ENCODE data around the gene ADRA1B.

Gene ADRA1B

DNA sequence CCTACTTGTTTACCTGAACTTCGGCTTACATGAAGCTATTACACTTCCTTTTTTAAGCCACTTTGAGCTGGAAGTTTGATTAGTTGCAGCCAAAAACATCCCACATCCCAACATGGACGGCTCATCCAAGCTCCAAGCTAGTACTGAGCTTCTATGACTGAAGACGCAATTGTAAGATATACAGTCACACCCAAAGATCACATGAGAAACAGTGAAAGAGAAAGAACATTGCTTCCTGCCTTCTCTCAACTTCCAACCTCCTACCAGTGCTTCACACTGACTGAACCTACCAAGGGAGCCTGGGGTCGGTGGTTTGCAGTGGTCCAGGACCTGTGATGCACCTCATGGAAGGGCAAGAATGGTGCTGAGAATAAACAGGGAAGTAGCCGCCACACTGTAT, 27.4 kb upstream of the ADRA1B start:
- TF ChIP-seq, protein P1, sequence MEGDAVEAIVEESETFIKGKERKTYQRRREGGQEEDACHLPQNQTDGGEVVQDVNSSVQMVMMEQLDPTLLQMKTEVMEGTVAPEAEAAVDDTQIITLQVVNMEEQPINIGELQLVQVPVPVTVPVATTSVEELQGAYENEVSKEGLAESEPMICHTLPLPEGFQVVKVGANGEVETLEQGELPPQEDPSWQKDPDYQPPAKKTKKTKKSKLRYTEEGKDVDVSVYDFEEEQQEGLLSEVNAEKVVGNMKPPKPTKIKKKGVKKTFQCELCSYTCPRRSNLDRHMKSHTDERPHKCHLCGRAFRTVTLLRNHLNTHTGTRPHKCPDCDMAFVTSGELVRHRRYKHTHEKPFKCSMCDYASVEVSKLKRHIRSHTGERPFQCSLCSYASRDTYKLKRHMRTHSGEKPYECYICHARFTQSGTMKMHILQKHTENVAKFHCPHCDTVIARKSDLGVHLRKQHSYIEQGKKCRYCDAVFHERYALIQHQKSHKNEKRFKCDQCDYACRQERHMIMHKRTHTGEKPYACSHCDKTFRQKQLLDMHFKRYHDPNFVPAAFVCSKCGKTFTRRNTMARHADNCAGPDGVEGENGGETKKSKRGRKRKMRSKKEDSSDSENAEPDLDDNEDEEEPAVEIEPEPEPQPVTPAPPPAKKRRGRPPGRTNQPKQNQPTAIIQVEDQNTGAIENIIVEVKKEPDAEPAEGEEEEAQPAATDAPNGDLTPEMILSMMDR (IDR thresholded peaks at IDR 0.05; ENCODE audit: control insufficient read depth, insufficient read depth, low read depth, low read length, missing control alignments), result no peak
- H3K4me3 ChIP-seq (ENCODE audit: control insufficient read depth, low read depth, low read length), result no peak overlapping the region
- no peak for DNase-seq (ENCODE audit: low read depth)

DNA sequence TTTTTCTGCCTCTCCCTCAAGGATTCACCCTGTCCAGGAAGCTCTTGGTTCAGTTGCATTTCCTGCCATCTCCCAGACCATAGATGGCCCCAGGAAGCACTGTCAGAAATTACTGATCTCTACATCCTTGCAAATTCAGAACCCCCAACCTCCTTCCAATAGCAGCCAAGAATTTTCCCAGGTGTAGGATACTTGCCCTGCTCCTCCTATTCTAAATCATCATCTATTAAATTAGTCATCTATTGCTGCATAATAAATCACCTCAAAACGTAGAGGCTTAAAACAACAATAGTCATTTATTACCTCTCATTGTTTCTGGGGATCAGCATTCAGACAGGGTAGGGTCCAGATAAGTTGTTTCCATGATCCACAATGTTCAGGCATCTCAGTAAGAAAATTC, 26.1 kb upstream of the ADRA1B start:
- no peak overlapping the region for H3K4me3 ChIP-seq (ENCODE audit: control insufficient read depth, low read depth, low read length)
- no peak for DNase-seq (ENCODE audit: low read depth)
- TF ChIP-seq, protein P1 (IDR thresholded peaks at IDR 0.05; ENCODE audit: control insufficient read depth, insufficient read depth, low read depth, low read length, missing control alignments), result no peak

- no peak for DNase-seq (ENCODE audit: low read depth)
- TF ChIP-seq, protein P1 (IDR thresholded peaks at IDR 0.05; ENCODE audit: control insufficient read depth, insufficient read depth, low read depth, low read length, missing control alignments), result no peak
- no peak overlapping the region for H3K4me3 ChIP-seq (ENCODE audit: control insufficient read depth, low read depth, low read length)
Observed at GRCh38 chr5:159891371-159891770, 24.9 kb upstream of the ADRA1B start.

DNA sequence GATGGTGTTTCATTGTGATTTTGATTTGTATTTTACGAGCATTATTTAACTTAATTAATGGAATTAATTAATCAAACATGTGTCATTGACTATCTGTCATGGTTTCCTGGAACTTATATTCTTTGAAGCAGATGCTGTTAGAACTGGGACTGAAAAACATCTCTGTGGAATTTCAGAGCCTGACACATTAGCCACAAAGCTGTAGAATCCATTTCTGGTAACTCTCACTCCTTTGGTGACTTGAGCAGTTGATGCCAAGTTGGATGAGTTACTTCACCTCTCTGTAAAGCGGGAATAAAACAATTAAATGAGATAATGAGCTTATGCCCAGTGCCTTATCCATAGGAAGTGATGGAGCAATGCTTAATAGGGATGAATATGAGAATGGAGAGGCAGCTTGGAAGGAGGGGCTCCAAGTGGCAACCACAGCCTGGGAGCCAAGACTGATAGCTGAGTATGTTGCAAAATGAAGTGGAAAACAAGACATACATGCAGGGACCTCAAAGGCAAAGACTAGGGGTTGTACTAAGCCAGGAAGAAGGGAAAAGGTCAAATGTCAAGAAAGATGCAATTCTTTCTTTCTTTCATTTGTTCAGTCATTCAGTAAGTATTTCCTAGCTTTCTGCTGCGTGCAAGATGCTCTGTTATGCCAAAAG, 23.1 kb upstream of the ADRA1B start:
- TF ChIP-seq, protein P1 (IDR thresholded peaks at IDR 0.05; ENCODE audit: control insufficient read depth, insufficient read depth, low read depth, low read length, missing control alignments), result no peak
- DNase-seq (ENCODE audit: low read depth), result no peak
- H3K4me3 ChIP-seq (ENCODE audit: control insufficient read depth, low read depth, low read length), result no peak overlapping the region

GRCh38 chr5:159894149-159894720, 22.0 kb upstream of the ADRA1B start:
- no peak for DNase-seq (ENCODE audit: low read depth)

DNA sequence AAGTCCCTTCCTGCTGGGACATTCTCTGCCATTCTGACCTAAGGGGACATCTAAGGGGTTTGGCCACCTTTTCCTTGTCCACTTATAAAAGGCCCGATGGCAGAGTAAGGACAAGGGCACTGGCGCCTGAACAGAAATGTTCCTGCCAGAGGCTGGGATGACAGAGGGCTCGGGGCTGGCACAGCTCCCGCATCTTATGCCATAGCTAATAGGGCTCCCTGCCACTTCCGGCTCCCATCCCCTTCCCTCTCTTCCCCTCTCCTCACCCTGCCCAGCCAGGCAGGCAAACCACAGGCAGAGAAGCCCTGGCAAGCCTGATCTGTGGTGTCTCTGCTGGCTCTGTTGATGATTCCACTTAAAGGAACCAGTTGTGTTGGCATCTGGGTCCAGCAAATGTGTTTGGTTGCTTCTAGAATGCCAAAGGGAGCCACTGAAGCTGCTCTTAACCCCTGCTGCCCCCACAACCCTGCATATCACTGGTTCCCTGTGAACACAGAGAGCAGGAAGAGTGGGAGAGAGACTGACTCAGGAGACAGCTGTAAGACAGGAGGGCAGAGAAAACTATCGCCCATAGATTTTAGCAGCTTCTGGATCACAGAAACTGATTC, 18.4 kb upstream of the ADRA1B start:
- DNase-seq (ENCODE audit: low read depth), result no peak
- no peak overlapping the region for H3K4me3 ChIP-seq (ENCODE audit: control insufficient read depth, low read depth, low read length)
- TF ChIP-seq, protein P1 (IDR thresholded peaks at IDR 0.05; ENCODE audit: control insufficient read depth, insufficient read depth, low read depth, low read length, missing control alignments), result no peak

More at GRCh38 chr5:159894149-159894720, 22.0 kb upstream of the ADRA1B start:
- H3K4me3 ChIP-seq (ENCODE audit: control insufficient read depth, low read depth, low read length), result no peak overlapping the region
- TF ChIP-seq, protein P1 (IDR thresholded peaks at IDR 0.05; ENCODE audit: control insufficient read depth, insufficient read depth, low read depth, low read length, missing control alignments), result no peak
